ENCODE results near the gene RASEF. TPM values are rescaled to one million over a fixed set of nuclear protein-coding genes. Genes with fewer than 3 reads are reported as not detected.
"Not testable (repeated sequence)": the region's sequence is repeated elsewhere in the genome, so short reads cannot be mapped to it uniquely, and the experiment has no call there.

The RASEF gene
- total and polyA plus RNA-seq, 9 donors = 0.07 to 15.9 (median 1.0) TPM

DNA sequence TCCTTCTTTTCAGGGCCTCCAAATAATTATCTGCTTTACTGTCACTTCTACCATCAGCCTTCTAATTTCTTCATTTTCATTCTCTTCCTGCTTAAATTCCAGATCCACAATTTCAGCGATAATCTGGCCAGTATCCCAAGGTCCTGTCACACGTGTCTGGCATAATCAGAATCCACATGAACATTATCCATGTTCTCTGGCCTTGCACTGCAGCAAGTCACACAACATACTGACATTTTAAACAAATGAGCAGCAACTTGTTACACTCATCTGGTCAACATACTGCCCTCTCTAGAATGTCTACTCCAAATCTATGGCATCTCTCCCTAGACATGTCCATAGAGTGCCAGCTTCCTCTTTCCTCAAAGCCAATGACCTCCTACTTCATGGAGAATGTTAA, 43.8 kb upstream of the RASEF start:
- 42 to 57% (median 49%) methylated on average over 2 of the region's 2 CpGs for WGBS, 3 donors
- TF ChIP-seq EP300 (IDR thresholded peaks at IDR 0.05) (no peak), POLR2A (IDR thresholded peaks at IDR 0.05) (no peak)
- TF ChIP-seq, protein P1, sequence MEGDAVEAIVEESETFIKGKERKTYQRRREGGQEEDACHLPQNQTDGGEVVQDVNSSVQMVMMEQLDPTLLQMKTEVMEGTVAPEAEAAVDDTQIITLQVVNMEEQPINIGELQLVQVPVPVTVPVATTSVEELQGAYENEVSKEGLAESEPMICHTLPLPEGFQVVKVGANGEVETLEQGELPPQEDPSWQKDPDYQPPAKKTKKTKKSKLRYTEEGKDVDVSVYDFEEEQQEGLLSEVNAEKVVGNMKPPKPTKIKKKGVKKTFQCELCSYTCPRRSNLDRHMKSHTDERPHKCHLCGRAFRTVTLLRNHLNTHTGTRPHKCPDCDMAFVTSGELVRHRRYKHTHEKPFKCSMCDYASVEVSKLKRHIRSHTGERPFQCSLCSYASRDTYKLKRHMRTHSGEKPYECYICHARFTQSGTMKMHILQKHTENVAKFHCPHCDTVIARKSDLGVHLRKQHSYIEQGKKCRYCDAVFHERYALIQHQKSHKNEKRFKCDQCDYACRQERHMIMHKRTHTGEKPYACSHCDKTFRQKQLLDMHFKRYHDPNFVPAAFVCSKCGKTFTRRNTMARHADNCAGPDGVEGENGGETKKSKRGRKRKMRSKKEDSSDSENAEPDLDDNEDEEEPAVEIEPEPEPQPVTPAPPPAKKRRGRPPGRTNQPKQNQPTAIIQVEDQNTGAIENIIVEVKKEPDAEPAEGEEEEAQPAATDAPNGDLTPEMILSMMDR (IDR thresholded peaks at IDR 0.05) = no peak
- Histone ChIP-seq H3K9me3 (no peaks in the 10 kb centered on the region), H3K36me3 (no peaks in the 10 kb centered on the region), H3K4me3 (no peak overlapping the region), H3K27me3 (no peaks in the 10 kb centered on the region), H3K4me1 (ENCODE audit: insufficient read depth) (no peaks in the 10 kb centered on the region), H3K27ac (no peak overlapping the region)
- no peak for DNase-seq
- intact Hi-C loops (cut with DNase I) = no loop called here

DNA sequence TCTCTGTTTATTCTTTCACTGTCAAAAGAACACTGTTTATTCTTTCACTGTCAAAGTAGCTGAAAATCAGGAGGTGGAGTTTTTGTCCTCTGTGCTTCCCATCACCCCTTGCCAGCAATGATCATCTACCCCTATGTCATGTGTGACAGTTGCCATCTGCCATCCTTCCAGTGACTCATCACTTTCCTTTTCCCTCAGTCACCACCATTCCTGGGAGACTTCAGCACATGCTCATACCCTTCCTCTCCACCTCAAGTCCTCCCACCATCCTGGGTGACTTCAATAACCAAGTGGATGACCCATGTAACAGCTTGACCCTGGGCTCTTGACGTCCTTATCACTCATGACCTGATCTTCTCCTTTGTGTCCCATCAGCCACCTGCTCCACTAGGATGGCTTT, 43.3 kb upstream of the RASEF start:
- DNase-seq = no peak
- Histone ChIP-seq H3K4me3 (no peak overlapping the region), H3K27me3 (no peaks in the 10 kb centered on the region), H3K4me1 (ENCODE audit: insufficient read depth) (no peaks in the 10 kb centered on the region), H3K27ac (no peak overlapping the region), H3K36me3 (no peaks in the 10 kb centered on the region), H3K9me3 (no peaks in the 10 kb centered on the region)
- intact Hi-C loops (cut with DNase I) = no loop called here
- WGBS, 3 donors = 57 to 86% (median 71%) methylated on average over 1 of the region's 1 CpG
- TF ChIP-seq EP300 (IDR thresholded peaks at IDR 0.05) (no peak), POLR2A (IDR thresholded peaks at IDR 0.05) (no peak)
- TF ChIP-seq, protein P1 (IDR thresholded peaks at IDR 0.05) = no peak

DNA sequence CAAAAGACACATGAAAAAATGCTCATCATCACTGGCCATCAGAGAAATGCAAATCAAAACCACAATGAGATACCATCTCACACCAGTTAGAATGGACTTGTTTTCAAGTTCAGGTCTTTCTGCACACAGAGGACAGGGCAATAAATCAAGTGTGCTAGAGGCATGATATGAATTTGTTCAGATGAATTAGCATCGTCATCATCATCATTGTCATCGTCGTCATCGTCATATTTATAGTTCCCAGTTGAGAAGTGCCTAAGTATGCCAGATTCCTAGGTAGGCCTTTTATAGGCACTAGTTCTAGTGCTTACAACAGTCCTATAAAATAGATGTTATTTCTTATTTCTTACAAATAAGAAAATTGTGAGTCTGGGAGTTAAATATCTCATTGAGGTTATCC, 34.7 kb upstream of the RASEF start:
- H3K9me3 ChIP-seq = no peaks in the 10 kb centered on the region
- no peaks in the 10 kb centered on the region for H3K36me3 ChIP-seq
- WGBS, 3 donors = 98 to 99% (median 98%) methylated on average over 4 of the region's 4 CpGs
- no peaks in the 10 kb centered on the region for H3K27me3 ChIP-seq
- TF ChIP-seq, protein P1 (IDR thresholded peaks at IDR 0.05) = no peak
- no peak for TF ChIP-seq POLR2A (IDR thresholded peaks at IDR 0.05)
- TF ChIP-seq EP300 (IDR thresholded peaks at IDR 0.05) = no peak
- intact Hi-C loops (cut with DNase I) = loop anchor here in 1 of 4 donors (2.0 kb wide), 1 partner anchor 27 kb away; no protein-coding TSS in a partner anchor
- H3K4me1 ChIP-seq (ENCODE audit: insufficient read depth) = no peaks in the 10 kb centered on the region
- no peak for DNase-seq
- no peak overlapping the region for H3K4me3 ChIP-seq
- H3K27ac ChIP-seq = no peak overlapping the region

DNA sequence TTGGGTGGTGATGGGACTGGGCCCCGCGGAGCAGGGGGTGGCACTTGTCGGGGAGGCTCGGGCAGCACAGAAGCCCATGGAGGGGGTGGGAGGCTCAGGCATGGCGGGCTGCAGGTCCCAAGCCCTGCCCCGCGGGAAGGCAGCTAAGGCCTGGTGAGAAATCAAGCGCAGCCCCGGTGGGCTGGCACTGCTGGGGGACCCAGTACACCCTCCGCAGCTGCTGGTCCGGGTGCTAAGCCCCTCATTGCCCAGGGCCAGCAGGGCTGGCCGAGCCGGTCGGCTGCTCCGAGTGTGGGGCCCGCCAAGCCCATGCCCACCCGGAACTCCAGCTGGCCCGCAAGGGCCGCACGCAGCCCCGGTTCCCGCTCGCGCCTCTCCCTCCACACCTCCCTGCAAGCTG, 30.4 kb upstream of the RASEF start:
- H3K9me3 ChIP-seq; intact Hi-C loops (cut with DNase I); H3K36me3 ChIP-seq; H3K27ac ChIP-seq; DNase-seq; H3K27me3 ChIP-seq; H3K4me1 ChIP-seq (ENCODE audit: insufficient read depth); H3K4me3 ChIP-seq: not testable (repeated sequence)
- WGBS, 3 donors = 87 to 96% (median 92%) methylated on average over 13 to 22 of the region's 24 CpGs

DNA sequence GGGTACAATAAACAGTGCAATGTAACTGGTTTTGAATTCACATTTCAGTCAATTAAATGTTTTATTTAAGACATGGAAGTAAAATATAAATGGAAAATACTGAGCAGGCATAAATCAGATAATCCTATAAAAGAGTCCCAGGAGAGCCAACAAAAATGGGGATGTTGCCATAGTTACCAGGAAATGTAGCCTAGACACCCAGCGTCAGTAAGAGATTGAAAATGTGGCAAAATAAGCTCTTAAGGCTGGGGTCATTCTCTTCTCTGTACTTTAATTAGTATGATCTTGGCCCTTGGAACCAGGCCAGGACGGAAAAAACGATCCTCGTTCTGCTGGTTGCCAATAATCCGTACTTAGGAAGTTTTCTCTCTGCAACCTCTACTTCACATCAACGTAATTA, 18.9 kb upstream of the RASEF start:
- H3K4me1 ChIP-seq (ENCODE audit: insufficient read depth) = no peaks in the 10 kb centered on the region
- H3K27ac ChIP-seq = no peak overlapping the region
- no peak overlapping the region for H3K4me3 ChIP-seq
- H3K27me3 ChIP-seq = no peaks in the 10 kb centered on the region
- DNase-seq = no peak
- no peaks in the 10 kb centered on the region for H3K36me3 ChIP-seq
- no peaks in the 10 kb centered on the region for H3K9me3 ChIP-seq
- intact Hi-C loops (cut with DNase I) = no loop called here
- 40 to 48% (median 47%) methylated on average over 6 of the region's 6 CpGs for WGBS, 3 donors
- TF ChIP-seq POLR2A (IDR thresholded peaks at IDR 0.05) = no peak
- TF ChIP-seq, protein P1 (IDR thresholded peaks at IDR 0.05) = no peak
- TF ChIP-seq EP300 (IDR thresholded peaks at IDR 0.05) = no peak
